HG03108 (cell line): Measurements from ENCODE around the gene KCMF1.
A peak's percentile ranks its signal among the peaks of the same experiment; 100 is the strongest.

ENCODE experiments used
- ATAC-seq: cut with Tn5 transposase; IDR thresholded peaks from one replicate; pipeline ENCODE4 v1.9.1; 2021; ENCODE audit warnings: moderate library complexity; ENCODE audit not compliant: unreplicated experiment

The KCMF1 gene

GRCh38 chr2:84954329-84954728 is 16.6 kb upstream of the KCMF1 start:
- ATAC-seq, result no peak

GRCh38 chr2:84956334-84957297 is 14.3 kb upstream of the KCMF1 start:
- no peak for ATAC-seq

- ATAC-seq, result no peak
Measured at GRCh38 chr2:84957771-84958134, 13.2 kb upstream of the KCMF1 start.

GRCh38 chr2:84958135-84959059 is 12.6 kb upstream of the KCMF1 start:
- no peak for ATAC-seq

GRCh38 chr2:84959095-84959565 is 11.8 kb upstream of the KCMF1 start:
- ATAC-seq, result no peak

GRCh38 chr2:84959566-84960506 is 11.1 kb upstream of the KCMF1 start:
- no peak for ATAC-seq

- no peak for ATAC-seq
Measured at GRCh38 chr2:84962917-84963316, 8.0 kb upstream of the KCMF1 start.

GRCh38 chr2:84963323-84963691 is 7.7 kb upstream of the KCMF1 start:
- no peak for ATAC-seq

- no peak for ATAC-seq
Measured at GRCh38 chr2:84963692-84964405, 7.1 kb upstream of the KCMF1 start.

GRCh38 chr2:84964406-84965191 is 6.4 kb upstream of the KCMF1 start:
- no peak for ATAC-seq

- no peak for ATAC-seq
Measured at GRCh38 chr2:84965192-84965516, 5.8 kb upstream of the KCMF1 start.

GRCh38 chr2:84965827-84966226 is 5.1 kb upstream of the KCMF1 start:
- no peak for ATAC-seq

GRCh38 chr2:84966731-84967130 is 4.2 kb upstream of the KCMF1 start:
- ATAC-seq, result no peak

GRCh38 chr2:84969511-84970209 is 1.3 kb upstream of the KCMF1 start:
- ATAC-seq, result no peak

- ATAC-seq, result peak; percentile 33
Measured at GRCh38 chr2:84970210-84970867, 622 bp upstream of the KCMF1 start.

- ATAC-seq, result peak; percentile 31
Measured at GRCh38 chr2:84971510-84972206, 697 bp downstream of the KCMF1 start.

GRCh38 chr2:84972207-84972783 is 1.3 kb downstream of the KCMF1 start:
- no peak for ATAC-seq
